ENCODE data around the gene MEIS3. TPM values are rescaled to one million over a fixed set of nuclear protein-coding genes. Genes with fewer than 3 reads are reported as not detected.
A peak's percentile ranks its signal among the peaks of the same experiment; 100 is the strongest.

The MEIS3 gene
- total RNA-seq = under 1 TPM in 3 of 5 donors, not detected in 2; 0.32 to 0.69 (median 0.54) TPM
- 0.18 TPM for total RNA-seq (2013)
- 0 to 0.35 (median 0.07) reads per million in 29 experiments for total RNA-seq

DNA sequence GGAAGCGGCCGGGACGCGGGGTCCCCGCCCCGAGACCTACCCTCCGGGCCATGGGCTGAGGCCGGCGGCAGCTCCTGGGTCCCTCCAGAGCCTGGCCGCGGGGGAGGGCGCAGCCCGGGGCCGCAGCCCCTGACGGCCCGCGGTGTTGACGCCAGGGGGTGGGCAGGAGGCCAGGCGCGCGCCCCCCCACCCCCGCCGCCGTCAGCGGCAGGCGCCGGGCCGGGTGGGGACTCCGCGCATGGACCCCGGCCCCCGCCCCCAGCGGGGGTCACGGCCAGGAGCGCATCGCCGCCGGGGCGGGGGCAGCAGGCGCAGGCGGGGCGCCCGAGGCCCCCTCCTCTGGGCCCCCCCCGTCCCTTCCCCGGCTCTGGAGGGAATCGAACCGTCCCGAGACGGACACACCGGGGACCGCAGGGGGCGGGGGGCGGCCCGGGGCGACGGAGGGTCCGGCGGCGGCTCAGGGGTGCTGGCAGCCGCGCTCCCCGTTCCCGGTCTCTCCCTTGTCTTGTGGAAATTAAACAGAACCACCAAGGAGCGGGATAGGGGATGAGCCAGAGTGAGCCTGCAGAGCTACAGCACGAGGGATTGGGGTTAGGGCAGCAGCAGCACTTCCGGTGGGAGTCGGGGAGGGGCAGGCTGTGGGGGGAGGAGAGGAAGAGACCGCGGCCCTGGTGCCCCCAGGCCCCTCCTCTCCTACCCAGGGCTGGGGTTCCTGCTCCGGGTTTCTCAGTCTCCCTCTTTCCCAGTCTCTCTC, at the start of gene MEIS3:
Gene MEIS3 (minus strand): TSS at position 498 of the 754 bp plus-strand sequence. CDS start 446 bp downstream, at position 52.
- Histone ChIP-seq H3K27ac (ENCODE audit: low read length) (no peak within 1 kb of the TSS), H3K36me3 (ENCODE audit: control insufficient read depth in 2 of 2, extremely low read depth in 1 of 2, insufficient read depth in 1 of 2, low read length in 1 of 2) (no peaks in the 10 kb centered on the region), H3K27me3 (replicated peaks in 1 of 2; ENCODE audit: control insufficient read depth in 2 of 2, extremely low read depth in 1 of 2, insufficient read depth in 2 of 2, low read length in 1 of 2) (peaks cover 18 to 91% of the 10 kb centered on the region in 2 experiments), H3K4me1 (ENCODE audit: control insufficient read depth in 1 of 2, extremely low read depth in 1 of 2, insufficient read depth in 2 of 2, low read length in 2 of 2) (peaks cover 3 to 38% of the 10 kb centered on the region in 2 experiments), H3K4me3 (ENCODE audit: control insufficient read depth in 1 of 2, extremely low read depth in 1 of 2, low read length in 1 of 2) (no peak within 1 kb of the TSS), H3K9me3 (no peaks in the 10 kb centered on the region)
- Mint-ChIP-seq H3K9me3 (no peaks in the 10 kb centered on the region), H3K27ac (no peak within 1 kb of the TSS), H3K27me3 (peaks cover 80% of the 10 kb centered on the region in 2 donors), H3K4me3 (peak within 1 kb of the TSS; percentile 29 to 70 (median 63)), H3K36me3 (no peaks in the 10 kb centered on the region), H3K4me1 (peaks cover 32 to 54% (median 51%) of the 10 kb centered on the region in 3 donors)
- ATAC-seq (replicated peaks in 1 of 4) (peak in 2 of 4 experiments; percentile 10 to 21), DNase-seq (no peak)
- ChIA-PET POLR2A (no interaction called here), CTCF (interaction anchor here in 1 of 2 donors (1.0 kb wide), 1 partner anchor 27 kb away, joined by 3 read pairs; no protein-coding TSS in a partner anchor)
- WGBS (ENCODE audit: insufficient coverage) = 3% methylated on average over 48 of the region's 70 CpGs

GRCh38 chr19:47467914-47468313, 48.6 kb upstream of the MEIS3 start:
- ATAC-seq (replicated peaks in 1 of 4) = no peak
- Mint-ChIP-seq H3K27me3 (peaks cover 29 to 65% of the 10 kb centered on the region in 2 donors), H3K36me3 (no peaks in the 10 kb centered on the region), H3K27ac (peak overlapping the region in 1 of 2 donors; percentile 46), H3K9me3 (no peaks in the 10 kb centered on the region), H3K4me1 (peaks cover 6 to 13% (median 12%) of the 10 kb centered on the region in 3 donors), H3K4me3 (no peak overlapping the region)
- peaks cover 2 to 78% of the 10 kb centered on the region in 2 experiments for H3K27me3 ChIP-seq (replicated peaks in 1 of 2; ENCODE audit: control insufficient read depth in 2 of 2, extremely low read depth in 1 of 2, insufficient read depth in 2 of 2, low read length in 1 of 2)
- peaks cover 2 to 17% of the 10 kb centered on the region in 2 experiments for H3K4me1 ChIP-seq (ENCODE audit: control insufficient read depth in 1 of 2, extremely low read depth in 1 of 2, insufficient read depth in 2 of 2, low read length in 2 of 2)
- ChIA-PET CTCF (no interaction called here), POLR2A (no interaction called here)
- no peak overlapping the region for H3K27ac ChIP-seq (ENCODE audit: low read length)
- no peak overlapping the region for H3K4me3 ChIP-seq (ENCODE audit: control insufficient read depth in 1 of 2, extremely low read depth in 1 of 2, low read length in 1 of 2)
- DNase-seq = no peak
- H3K9me3 ChIP-seq = no peaks in the 10 kb centered on the region
- H3K36me3 ChIP-seq (ENCODE audit: control insufficient read depth in 2 of 2, extremely low read depth in 1 of 2, insufficient read depth in 1 of 2, low read length in 1 of 2) = no peaks in the 10 kb centered on the region
- WGBS (ENCODE audit: insufficient coverage) = 46% methylated on average over 9 of the region's 9 CpGs

DNA sequence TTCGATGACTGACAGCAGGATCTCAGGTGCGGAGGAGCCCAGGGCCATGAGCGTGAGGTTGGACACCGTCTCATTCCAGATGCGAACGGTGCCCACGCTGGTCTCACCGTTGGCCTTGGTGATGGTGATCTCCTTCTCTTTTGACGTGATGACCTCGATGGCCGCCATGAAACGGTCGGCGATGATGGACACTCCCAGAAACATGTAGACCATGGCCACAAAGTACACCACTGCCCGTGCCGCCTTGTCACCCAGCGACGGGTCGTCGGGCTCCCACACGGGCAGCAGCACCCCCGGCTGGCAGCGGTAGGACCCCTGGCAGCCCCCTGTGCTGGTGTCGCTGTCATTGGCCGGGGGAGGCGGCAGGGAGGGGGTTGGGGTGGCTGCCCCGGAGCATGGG, 46.6 kb upstream of the MEIS3 start:
- CTCF ChIA-PET = no interaction called here
- no peak overlapping the region for H3K27ac Mint-ChIP-seq

DNA sequence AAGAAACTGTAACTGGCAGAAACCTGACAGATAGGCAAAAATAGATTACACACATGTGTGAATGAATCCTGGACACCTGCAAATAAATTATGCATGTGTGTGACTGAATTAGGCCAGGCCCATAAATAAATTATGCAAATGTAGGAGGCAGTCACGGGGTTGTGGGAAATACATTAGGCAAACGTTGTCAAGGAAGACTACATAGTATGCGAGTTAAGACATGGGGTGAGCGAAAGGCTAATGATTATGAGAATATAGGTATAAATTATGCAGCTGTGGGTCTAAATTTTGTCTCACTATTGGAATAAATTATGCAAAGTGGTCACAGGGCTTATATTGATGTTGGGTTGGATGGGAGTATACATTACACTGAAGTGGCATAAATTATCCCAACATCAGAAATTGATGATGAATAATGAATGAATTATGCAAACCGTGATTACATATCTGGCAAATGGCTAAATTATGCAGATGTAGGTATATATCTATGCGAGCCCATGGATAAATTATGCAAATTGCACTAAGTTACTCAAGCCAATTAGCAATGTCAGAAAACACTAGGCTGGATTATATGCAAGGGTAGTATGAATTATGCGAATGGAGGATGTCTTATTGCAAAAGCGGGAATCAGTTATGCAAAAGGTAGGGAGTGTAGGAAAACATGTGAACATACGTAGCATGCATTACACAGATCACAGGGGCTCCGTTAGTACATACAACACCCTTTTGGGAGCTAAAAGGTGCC, 45.5 kb upstream of the MEIS3 start:
- 62% methylated on average over 3 of the region's 10 CpGs for WGBS (ENCODE audit: insufficient coverage)
- H3K9me3 Mint-ChIP-seq = no peaks in the 10 kb centered on the region
- H3K36me3 Mint-ChIP-seq = no peaks in the 10 kb centered on the region
- ChIA-PET POLR2A (no interaction called here), CTCF (no interaction called here)
- DNase-seq (no peak), ATAC-seq (replicated peaks in 1 of 4) (no peak)
- Histone ChIP-seq H3K27me3 (replicated peaks in 1 of 2; ENCODE audit: control insufficient read depth in 2 of 2, extremely low read depth in 1 of 2, insufficient read depth in 2 of 2, low read length in 1 of 2) (peaks cover 0 to 65% of the 10 kb centered on the region in 2 experiments), H3K9me3 (no peaks in the 10 kb centered on the region), H3K36me3 (ENCODE audit: control insufficient read depth in 2 of 2, extremely low read depth in 1 of 2, insufficient read depth in 1 of 2, low read length in 1 of 2) (no peaks in the 10 kb centered on the region), H3K27ac (ENCODE audit: low read length) (no peak overlapping the region), H3K4me3 (ENCODE audit: control insufficient read depth in 1 of 2, extremely low read depth in 1 of 2, low read length in 1 of 2) (no peak overlapping the region), H3K4me1 (ENCODE audit: control insufficient read depth in 1 of 2, extremely low read depth in 1 of 2, insufficient read depth in 2 of 2, low read length in 2 of 2) (no peaks in the 10 kb centered on the region)
- no peak overlapping the region for H3K4me3 Mint-ChIP-seq
- H3K4me1 Mint-ChIP-seq = no peaks in the 10 kb centered on the region
- no peak overlapping the region for H3K27ac Mint-ChIP-seq
- peaks cover 18 to 50% of the 10 kb centered on the region in 2 donors for H3K27me3 Mint-ChIP-seq

More for the DNA sequence above, 46.6 kb upstream of the MEIS3 start:
- Mint-ChIP-seq H3K4me1 (peaks cover 0 to 8% (median 4%) of the 10 kb centered on the region in 3 donors), H3K27me3 (peaks cover 29 to 61% of the 10 kb centered on the region in 2 donors), H3K9me3 (no peaks in the 10 kb centered on the region), H3K36me3 (no peaks in the 10 kb centered on the region), H3K4me3 (no peak overlapping the region)
- H3K4me1 ChIP-seq (ENCODE audit: control insufficient read depth in 1 of 2, extremely low read depth in 1 of 2, insufficient read depth in 2 of 2, low read length in 2 of 2) = peaks cover 0 to 2% of the 10 kb centered on the region in 2 experiments
- DNase-seq (no peak), ATAC-seq (replicated peaks in 1 of 4) (no peak)
- H3K9me3 ChIP-seq = no peaks in the 10 kb centered on the region
- peaks cover 2 to 65% of the 10 kb centered on the region in 2 experiments for H3K27me3 ChIP-seq (replicated peaks in 1 of 2; ENCODE audit: control insufficient read depth in 2 of 2, extremely low read depth in 1 of 2, insufficient read depth in 2 of 2, low read length in 1 of 2)
- no peak overlapping the region for H3K4me3 ChIP-seq (ENCODE audit: control insufficient read depth in 1 of 2, extremely low read depth in 1 of 2, low read length in 1 of 2)
- H3K36me3 ChIP-seq (ENCODE audit: control insufficient read depth in 2 of 2, extremely low read depth in 1 of 2, insufficient read depth in 1 of 2, low read length in 1 of 2) = no peaks in the 10 kb centered on the region
- WGBS (ENCODE audit: insufficient coverage) = 91% methylated on average over 17 of the region's 27 CpGs
- POLR2A ChIA-PET = no interaction called here
- H3K27ac ChIP-seq (ENCODE audit: low read length) = no peak overlapping the region

DNA sequence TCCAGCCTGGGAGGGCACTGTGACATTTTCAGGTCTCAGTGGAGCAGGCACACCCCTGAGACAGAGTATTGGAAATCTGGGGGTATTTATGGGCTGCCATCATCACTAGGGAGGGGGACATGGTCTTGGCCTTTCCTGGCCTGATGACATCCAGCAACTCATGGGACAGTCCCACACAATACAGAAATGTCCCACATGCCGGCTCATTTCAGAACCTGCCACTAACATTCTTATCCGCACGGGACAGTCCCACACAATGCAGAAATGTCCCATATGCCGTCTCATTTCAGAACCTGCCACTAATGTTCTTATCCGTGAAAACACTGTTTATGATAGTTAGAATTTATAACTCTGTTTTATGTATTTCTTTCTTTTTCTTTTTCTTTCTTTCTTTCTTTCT, 42.5 kb upstream of the MEIS3 start:
- ChIA-PET POLR2A (no interaction called here), CTCF (interaction anchor here in 1 of 2 donors (0.6 kb wide), 1 partner anchor 1556 kb away, joined by 5 read pairs; no protein-coding TSS in a partner anchor)
- 100% methylated on average over 1 of the region's 5 CpGs for WGBS (ENCODE audit: insufficient coverage)
- Mint-ChIP-seq H3K4me3 (no peak overlapping the region), H3K27me3 (peaks cover 5 to 29% of the 10 kb centered on the region in 2 donors), H3K4me1 (peaks cover 0 to 2% (median 0%) of the 10 kb centered on the region in 3 donors), H3K36me3 (no peaks in the 10 kb centered on the region), H3K9me3 (no peaks in the 10 kb centered on the region), H3K27ac (no peak overlapping the region)
- H3K27ac ChIP-seq (ENCODE audit: low read length) = no peak overlapping the region
- no peaks in the 10 kb centered on the region for H3K36me3 ChIP-seq (ENCODE audit: control insufficient read depth in 2 of 2, extremely low read depth in 1 of 2, insufficient read depth in 1 of 2, low read length in 1 of 2)
- H3K4me1 ChIP-seq (ENCODE audit: control insufficient read depth in 1 of 2, extremely low read depth in 1 of 2, insufficient read depth in 2 of 2, low read length in 2 of 2) = no peaks in the 10 kb centered on the region
- H3K9me3 ChIP-seq = no peaks in the 10 kb centered on the region
- H3K4me3 ChIP-seq (ENCODE audit: control insufficient read depth in 1 of 2, extremely low read depth in 1 of 2, low read length in 1 of 2) = no peak overlapping the region
- ATAC-seq (replicated peaks in 1 of 4) = no peak
- peaks cover 7 to 64% of the 10 kb centered on the region in 2 experiments for H3K27me3 ChIP-seq (replicated peaks in 1 of 2; ENCODE audit: control insufficient read depth in 2 of 2, extremely low read depth in 1 of 2, insufficient read depth in 2 of 2, low read length in 1 of 2)
- no peak for DNase-seq

- H3K4me1 Mint-ChIP-seq = peaks cover 0 to 2% (median 0%) of the 10 kb centered on the region in 3 donors
- no peak for ATAC-seq (replicated peaks in 1 of 4)
These were observed 40.1 kb upstream of the MEIS3 start for GRCh38 chr19:47459477-47459876.

More at GRCh38 chr19:47459477-47459876, 40.1 kb upstream of the MEIS3 start:
- CTCF ChIA-PET = no interaction called here
- Histone ChIP-seq H3K27me3 (replicated peaks in 1 of 2; ENCODE audit: control insufficient read depth in 2 of 2, extremely low read depth in 1 of 2, insufficient read depth in 2 of 2, low read length in 1 of 2) (peaks cover 12 to 66% of the 10 kb centered on the region in 2 experiments), H3K36me3 (ENCODE audit: control insufficient read depth in 2 of 2, extremely low read depth in 1 of 2, insufficient read depth in 1 of 2, low read length in 1 of 2) (no peaks in the 10 kb centered on the region), H3K4me1 (ENCODE audit: control insufficient read depth in 1 of 2, extremely low read depth in 1 of 2, insufficient read depth in 2 of 2, low read length in 2 of 2) (no peaks in the 10 kb centered on the region), H3K4me3 (ENCODE audit: control insufficient read depth in 1 of 2, extremely low read depth in 1 of 2, low read length in 1 of 2) (no peak overlapping the region), H3K27ac (ENCODE audit: low read length) (no peak overlapping the region), H3K9me3 (no peaks in the 10 kb centered on the region)
- Mint-ChIP-seq H3K27me3 (peaks cover 25 to 35% of the 10 kb centered on the region in 2 donors), H3K27ac (no peak overlapping the region), H3K4me3 (no peak overlapping the region), H3K36me3 (no peaks in the 10 kb centered on the region), H3K9me3 (peaks cover 0 to 7% (median 4%) of the 10 kb centered on the region in 3 donors)
- POLR2A ChIA-PET = no interaction called here
- DNase-seq = no peak
- WGBS (ENCODE audit: insufficient coverage) = 90% methylated on average over 4 of the region's 14 CpGs

All from T-cell (primary cell).